CD4-positive, alpha-beta T cell treated with Interleukin-21 for 1 hour (primary cell): ENCODE measurements around the gene PIGP.
"Not testable (repeated sequence)": the region's sequence is repeated elsewhere in the genome, so short reads cannot be mapped to it uniquely, and the experiment has no call there.

Source experiments
- DNase-seq: peaks from one replicate; pipeline ENCODE4 v3.0.0-alpha.2; 2020

PIGP gene

DNA sequence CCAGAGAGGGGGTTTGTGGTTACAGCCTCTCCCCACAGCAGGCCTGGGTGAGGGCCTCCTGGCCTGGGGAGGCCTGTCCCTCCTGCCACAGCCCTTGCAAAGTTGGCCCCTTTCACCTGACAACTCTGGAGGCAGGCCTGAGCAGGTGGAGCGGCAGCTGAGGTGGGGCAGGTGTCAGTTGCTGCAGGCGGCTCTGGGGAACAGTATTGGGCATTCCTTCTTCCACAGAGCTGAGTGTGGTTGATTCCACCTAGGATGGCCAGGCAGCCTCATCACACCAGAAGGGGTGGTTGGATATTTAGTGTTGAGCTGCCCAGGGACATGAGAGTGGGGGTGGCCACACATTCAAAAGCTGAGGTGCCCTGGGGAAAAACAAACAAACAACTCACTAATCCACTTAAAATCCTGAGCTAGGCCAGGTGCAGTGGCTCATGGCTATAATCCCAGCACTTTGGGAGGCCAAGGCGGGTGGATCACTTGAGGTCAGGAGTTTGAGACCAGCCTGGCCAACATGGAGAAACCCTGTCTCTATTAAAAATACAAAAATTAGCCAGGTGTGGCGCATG lies 31.1 kb downstream of the PIGP start:
- no peak for DNase-seq

DNA sequence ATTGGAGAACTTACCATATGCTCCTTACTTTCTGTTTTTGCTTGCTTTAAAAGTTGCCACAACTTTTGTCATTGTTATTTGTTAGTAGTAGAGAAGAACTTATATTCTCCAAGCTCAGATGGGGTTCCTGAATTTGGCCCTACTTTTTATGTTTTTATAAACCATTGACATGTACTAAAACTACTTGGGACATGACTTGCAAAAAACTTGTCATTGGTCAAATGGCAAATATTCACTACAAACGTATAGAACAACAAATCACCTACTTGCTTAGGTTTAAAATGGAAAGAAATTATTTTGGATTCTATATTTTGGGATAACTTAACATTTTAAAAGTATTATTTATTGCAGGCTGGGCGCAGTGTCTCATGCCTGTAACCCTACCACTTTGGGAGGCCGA lies 32.7 kb downstream of the PIGP start:
- DNase-seq = no peak

DNA sequence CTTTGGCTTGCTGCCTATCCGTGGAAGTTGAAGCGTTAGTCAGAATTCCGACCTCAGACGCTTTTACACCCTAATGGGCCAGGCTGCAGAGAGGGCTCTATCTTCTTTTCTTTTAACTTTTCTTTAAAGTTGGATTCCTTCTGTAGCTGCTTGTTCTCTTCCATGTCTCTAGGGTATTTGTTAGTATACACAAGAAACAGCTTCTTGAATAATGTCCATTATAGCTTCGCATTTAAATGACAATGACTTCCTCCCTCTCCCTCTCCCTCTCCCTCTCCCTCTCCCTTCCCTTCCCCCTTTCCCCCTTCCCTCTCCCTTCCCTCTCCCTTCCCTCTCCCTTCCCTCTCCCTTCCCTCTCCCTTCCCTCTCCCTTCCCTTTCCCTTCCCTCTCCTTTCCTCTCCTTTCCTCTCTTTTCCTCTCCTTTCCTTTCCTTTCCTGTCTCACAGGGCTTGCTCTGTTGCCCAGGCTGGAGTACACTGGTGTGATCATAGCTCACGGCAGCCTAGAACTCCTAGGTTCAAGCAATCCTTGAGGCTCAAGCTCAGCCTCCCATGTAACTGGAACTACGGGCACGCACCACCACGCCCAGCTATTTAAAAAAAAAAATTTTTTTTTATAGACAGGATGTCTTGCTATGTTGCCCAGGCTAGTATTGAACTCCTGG lies 33.3 kb downstream of the PIGP start:
- DNase-seq = no peak

DNA sequence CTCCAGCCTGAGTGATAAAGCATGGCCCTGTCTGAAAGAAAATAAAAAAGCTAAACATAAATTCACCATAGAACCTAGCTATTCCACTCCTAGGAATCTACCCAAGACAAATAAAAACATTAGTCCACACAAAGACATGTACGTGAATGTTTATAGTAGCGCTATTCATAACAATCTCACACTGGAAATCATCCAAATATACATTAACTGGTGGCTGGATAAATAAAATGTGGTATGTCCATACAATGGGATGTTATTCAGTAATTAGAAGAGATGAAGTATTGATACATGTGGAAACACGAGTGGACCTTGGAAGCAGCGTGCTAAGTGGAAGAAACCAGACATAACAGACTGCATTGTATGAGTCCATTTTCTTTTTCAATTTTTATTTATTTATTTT lies 36.7 kb downstream of the PIGP start:
- no peak for DNase-seq

DNA sequence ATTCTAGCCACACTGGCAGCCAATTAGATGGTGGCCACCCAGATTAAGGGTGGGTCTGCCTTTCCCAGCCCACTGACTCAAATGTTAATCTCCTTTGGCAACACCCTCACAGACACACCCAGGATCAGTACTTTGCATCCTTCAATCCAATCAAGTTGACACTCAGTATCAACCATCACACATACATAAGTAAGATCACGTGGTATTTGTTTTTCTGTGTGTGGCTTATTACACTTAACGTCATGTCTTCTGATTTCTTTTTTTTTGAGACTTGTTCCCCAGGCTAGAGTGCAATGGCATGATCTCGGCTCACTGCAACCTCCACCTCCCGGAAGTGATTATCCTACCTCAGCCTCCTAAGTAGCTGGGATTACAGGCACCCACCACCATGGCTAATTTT lies 38.5 kb downstream of the PIGP start:
- DNase-seq = not testable (repeated sequence)

- no peak for DNase-seq
Observed at GRCh38 chr21:37032877-37033471, 39.9 kb downstream of the PIGP start.

GRCh38 chr21:37032293-37032692 lies 40.6 kb downstream of the PIGP start:
- DNase-seq = no peak

DNA sequence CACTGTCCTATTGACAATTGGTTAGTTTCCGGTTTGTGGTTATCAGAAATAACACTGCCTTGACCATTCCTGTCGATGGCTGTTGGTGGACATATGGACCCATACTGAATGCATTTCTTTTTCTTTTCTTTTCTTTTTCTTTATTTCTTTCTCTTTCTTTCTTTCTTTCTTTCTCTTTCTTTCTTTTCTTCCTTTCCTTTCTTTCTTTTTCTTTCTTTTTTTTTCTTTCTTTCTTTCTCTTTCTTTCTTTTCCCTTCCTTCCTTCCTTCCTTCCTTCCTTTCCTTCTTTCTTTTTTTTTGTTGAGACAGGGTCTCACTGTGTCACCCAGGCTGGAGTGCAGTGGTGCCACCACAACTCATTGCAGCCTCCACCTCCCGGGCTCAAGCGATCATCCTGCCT lies 42.0 kb downstream of the PIGP start:
- no peak for DNase-seq

DNA sequence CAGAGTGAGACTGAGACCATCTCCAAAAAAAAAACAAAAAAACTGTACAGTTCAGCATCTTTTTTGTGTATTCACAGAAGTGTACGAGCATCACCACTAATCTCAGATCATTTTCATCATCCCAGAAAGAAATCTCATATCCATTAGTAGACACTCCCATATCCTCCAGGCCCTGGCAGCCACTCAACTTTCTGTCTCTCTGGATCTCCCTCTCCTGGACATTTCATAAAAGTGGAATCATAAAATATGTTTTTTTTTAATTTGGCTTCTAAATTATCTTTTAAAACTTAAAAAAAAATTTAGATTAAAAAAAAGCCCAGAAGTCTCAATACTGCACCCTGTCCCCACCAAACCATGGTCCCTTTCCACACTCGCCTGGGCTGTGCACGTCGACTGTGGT lies 44.3 kb downstream of the PIGP start:
- DNase-seq = no peak

GRCh38 chr21:37026499-37026898 lies 46.4 kb downstream of the PIGP start:
- no peak for DNase-seq

DNA sequence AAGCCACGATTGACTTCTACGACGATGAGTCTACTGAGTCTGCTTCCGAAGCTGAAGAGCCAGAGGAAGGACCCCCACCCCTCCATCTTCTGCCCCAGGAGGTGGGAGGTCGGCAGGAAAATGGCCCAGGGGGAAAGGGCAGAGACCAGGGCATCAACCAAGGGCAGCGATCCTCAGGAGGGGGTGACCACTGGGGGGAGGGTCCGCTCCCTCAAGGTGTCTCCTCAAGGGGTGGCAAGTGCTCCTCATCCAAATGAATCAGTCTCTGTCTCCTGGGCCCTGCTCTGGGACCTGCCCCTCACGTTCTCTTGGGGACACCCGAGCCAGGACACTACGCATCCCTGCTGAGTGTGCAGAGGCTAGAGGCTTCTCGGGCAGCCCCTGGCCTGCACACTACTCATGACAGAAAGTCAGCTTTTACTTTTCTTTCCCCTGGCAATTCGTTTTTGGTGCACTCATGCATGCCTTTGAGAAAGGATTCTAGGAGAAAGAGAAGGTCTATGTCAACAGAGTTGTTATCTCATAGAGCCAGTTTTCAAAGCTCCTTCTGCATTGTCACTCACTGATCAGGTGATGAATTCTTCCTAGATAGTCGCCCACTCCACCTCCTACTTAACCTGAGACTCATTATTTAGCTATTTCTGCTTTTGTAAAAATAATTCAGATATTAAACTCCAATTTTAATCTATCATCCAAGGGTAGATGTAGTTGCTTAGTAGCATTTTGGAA lies 54.8 kb downstream of the PIGP start:
- DNase-seq = no peak
